H1 (cell line): ENCODE data around the gene OSBPL2. TPM values are rescaled to one million over a fixed set of nuclear protein-coding genes. Genes with fewer than 3 reads are reported as not detected.

Source experiments
- CTCF ChIA-PET: fragments of 300-600 bp; sonication (Branson Sonifier 250); formaldehyde crosslinking; loops from one replicate; lab custom pipeline; 2021; ENCODE audit not compliant: partially characterized antibody; lab: Charles Lee
- POLR2A ChIA-PET: fragments of 300-600 bp; sonication (Branson Sonifier 250); formaldehyde crosslinking; loops from one replicate; lab custom pipeline; 2021; ENCODE audit warnings: inconsistent platforms; ENCODE audit not compliant: partially characterized antibody; lab: Charles Lee
- DNase-seq, 2 experiments: peaks; one replicate each; pipeline versions ENCODE4 v3.0.0 to v3.0.0-alpha.2; 2010 to 2022; ENCODE audit warnings: low spot score in 2 of 2, low read depth in 1 of 2, mixed read lengths in 1 of 2
- FAIRE-seq: peaks from 2 replicates; lab custom pipeline; 2011; peaks lifted over from hg19 to GRCh38; lab: Jason Lieb, UNC
- H2AFZ ChIP-seq: 2 replicates; pipeline ENCODE4 v1.8.1; 2012; ENCODE audit warnings: low read length, inconsistent platforms
- H2AK5ac ChIP-seq: 2 replicates; pipeline ENCODE4 v1.6.1; 2013; ENCODE audit warnings: low read depth, low read length
- H2BK120ac ChIP-seq: replicated peaks from 2 replicates; pipeline ENCODE3; 2013; ENCODE audit warnings: low read depth, low read length, inconsistent platforms
- H2BK12ac ChIP-seq: 2 replicates; pipeline ENCODE4 v1.6.1; 2013; ENCODE audit warnings: low read depth, low read length
- H2BK15ac ChIP-seq: 2 replicates; pipeline ENCODE4 v1.6.1; 2013; ENCODE audit warnings: low read length
- H2BK20ac ChIP-seq: 2 replicates; pipeline ENCODE4 v1.6.1; 2013; ENCODE audit warnings: low read length
- H2BK5ac ChIP-seq: 2 replicates; pipeline ENCODE4 v1.6.1; 2013; ENCODE audit warnings: low read depth, low read length
- H3K14ac ChIP-seq: 2 replicates; pipeline ENCODE4 v1.6.1; 2013; ENCODE audit warnings: inconsistent platforms; ENCODE audit not compliant: insufficient read length
- H3K18ac ChIP-seq: 2 replicates; pipeline ENCODE4 v1.6.1; 2013; ENCODE audit warnings: low read length; ENCODE audit errors: extremely low read depth
- H3K23ac ChIP-seq: 2 replicates; pipeline ENCODE4 v1.6.1; 2013; ENCODE audit warnings: inconsistent platforms; ENCODE audit not compliant: insufficient read length
- H3K23me2 ChIP-seq: 2 replicates; pipeline ENCODE4 v1.6.1; 2013; ENCODE audit warnings: low read depth, low read length
- H3K27ac ChIP-seq: 2 replicates; pipeline ENCODE4 v1.6.1; 2011; ENCODE audit warnings: low read depth, low read length, inconsistent platforms
- H3K27me3 ChIP-seq, 4 experiments: replicated peaks in 1 of 4; 1 replicate in 1 of 4; 2 replicates in 3 of 4; pipeline versions ENCODE4 v1.6.1 to v1.8.1; 2011 to 2013; ENCODE audit warnings: low read length in 3 of 4, mild to moderate bottlenecking in 3 of 4, inconsistent platforms in 2 of 4, mixed read lengths in 2 of 4, moderate library complexity in 1 of 4; ENCODE audit not compliant: control insufficient read depth in 3 of 4, insufficient read depth in 3 of 4; ENCODE audit errors: extremely low read depth in 1 of 4
- H3K36me3 ChIP-seq, 4 experiments: 2 replicates each; pipeline versions ENCODE4 v1.6.1 to v1.8.1; 2011 to 2013; ENCODE audit warnings: mild to moderate bottlenecking in 4 of 4, low read length in 3 of 4, moderate library complexity in 2 of 4, control low read depth in 1 of 4, inconsistent platforms in 1 of 4; ENCODE audit not compliant: insufficient read depth in 4 of 4, control insufficient read depth in 2 of 4
- H3K4ac ChIP-seq: replicated peaks from 2 replicates; pipeline ENCODE3; 2013; ENCODE audit warnings: low read length, low read depth, mixed read lengths, inconsistent platforms; ENCODE audit not compliant: insufficient read length
- H3K4me1 ChIP-seq, 4 experiments: replicated peaks in 1 of 4; 1 replicate in 1 of 4; 2 replicates in 3 of 4; pipeline versions ENCODE4 v1.6.1 to v1.8.1; 2011 to 2013; ENCODE audit warnings: low read length in 3 of 4, inconsistent platforms in 2 of 4, mixed read lengths in 1 of 4; ENCODE audit not compliant: insufficient read depth in 4 of 4, control insufficient read depth in 3 of 4
- H3K4me2 ChIP-seq, 2 experiments: 2 replicates each; pipeline versions ENCODE4 v1.6.1 to v1.8.1; 2011 to 2013; ENCODE audit warnings: low read depth in 2 of 2, low read length in 2 of 2, control low read depth in 1 of 2, inconsistent platforms in 1 of 2, mild to moderate bottlenecking in 1 of 2; ENCODE audit not compliant: insufficient read depth in 1 of 2
- H3K4me3 ChIP-seq, 4 experiments: fragments of 200-600, 300-600 bp in 1 of 4; sonication (generic), shearing (Covaris generic), sonication (Bioruptor Twin) in 1 of 4; 2 replicates each; pipeline versions ENCODE4 v1.5.1 to v1.8.1; 2011 to 2016; ENCODE audit warnings: low read length in 4 of 4, low read depth in 3 of 4, control low read depth in 2 of 4, inconsistent platforms in 2 of 4, mild to moderate bottlenecking in 2 of 4, mixed read lengths in 1 of 4, moderate library complexity in 1 of 4; ENCODE audit not compliant: insufficient read depth in 2 of 4; ENCODE audit errors: extremely low read depth in 1 of 4
- H3K56ac ChIP-seq: replicated peaks from 2 replicates; pipeline ENCODE3; 2013; ENCODE audit warnings: low read depth, mild to moderate bottlenecking, mixed read lengths, low read length, inconsistent platforms; ENCODE audit not compliant: insufficient read length
- H3K79me1 ChIP-seq: 2 replicates; pipeline ENCODE4 v1.6.1; 2013; ENCODE audit warnings: low read depth, low read length, control low read depth
- H3K79me2 ChIP-seq, 2 experiments: 2 replicates each; pipeline versions ENCODE4 v1.6.1 to v1.8.1; 2012 to 2013; ENCODE audit warnings: low read length in 2 of 2, mild to moderate bottlenecking in 2 of 2, inconsistent platforms in 1 of 2; ENCODE audit not compliant: insufficient read depth in 2 of 2, control insufficient read depth in 1 of 2
- H3K9ac ChIP-seq, 4 experiments: replicated peaks in 1 of 4; 1 replicate in 1 of 4; 2 replicates in 3 of 4; pipeline versions ENCODE4 v1.6.1 to v1.8.1; 2011 to 2013; ENCODE audit warnings: low read depth in 3 of 4, low read length in 3 of 4, control low read depth in 2 of 4, mild to moderate bottlenecking in 2 of 4, moderate library complexity in 2 of 4, inconsistent platforms in 1 of 4; ENCODE audit errors: extremely low read depth in 1 of 4
- H3K9me3 ChIP-seq, 2 experiments: 2 replicates each; pipeline versions ENCODE4 v1.6.1 to v1.8.1; 2012 to 2013; ENCODE audit warnings: mild to moderate bottlenecking in 2 of 2, moderate library complexity in 2 of 2, control low read depth in 1 of 2, inconsistent platforms in 1 of 2, low read depth in 1 of 2, low read length in 1 of 2, mixed read lengths in 1 of 2; ENCODE audit not compliant: insufficient read depth in 2 of 2
- H4K20me1 ChIP-seq, 2 experiments: replicated peaks in 1 of 2; 2 replicates each; pipeline versions ENCODE3 to v1.8.1; 2011 to 2013; ENCODE audit warnings: inconsistent platforms in 2 of 2, low read length in 2 of 2, mild to moderate bottlenecking in 1 of 2; ENCODE audit not compliant: insufficient read depth in 2 of 2, control insufficient read depth in 1 of 2
- H4K5ac ChIP-seq: 2 replicates; pipeline ENCODE4 v1.6.1; 2013; ENCODE audit warnings: low read length, low read depth, mixed read lengths, inconsistent platforms; ENCODE audit not compliant: insufficient read length
- H4K8ac ChIP-seq: 2 replicates; pipeline ENCODE4 v1.8.0; 2013; ENCODE audit warnings: mild to moderate bottlenecking, moderate library complexity, low read length, inconsistent platforms; ENCODE audit not compliant: insufficient read depth; ENCODE audit errors: extremely low read depth
- H4K91ac ChIP-seq: replicated peaks from 2 replicates; pipeline ENCODE3; 2013; ENCODE audit warnings: low read length, mixed read lengths, inconsistent platforms; ENCODE audit not compliant: insufficient read length
- ATF3 ChIP-seq: IDR thresholded peaks from 2 replicates; pipeline ENCODE4 v1.6.1; 2011; ENCODE audit warnings: low read depth, mild to moderate bottlenecking, low read length; ENCODE audit not compliant: insufficient read depth
- RAD21 ChIP-seq, 2 experiments: IDR thresholded peaks in 1 of 2; conservative IDR thresholded peaks in 1 of 2; 2 replicates each; pipeline ENCODE4 v1.6.1; 2011; ENCODE audit warnings: low read depth in 2 of 2, low read length in 2 of 2, improper control_type of control experiment in 1 of 2, inconsistent platforms in 1 of 2, mild to moderate bottlenecking in 1 of 2, moderate library complexity in 1 of 2
- SIRT6 ChIP-seq: IDR thresholded peaks from one replicate; pipeline ENCODE4 v1.7.1; 2012; ENCODE audit warnings: low read length, inconsistent platforms
- SIX5 ChIP-seq: IDR thresholded peaks from 2 replicates; pipeline ENCODE4 v1.6.1; 2011; ENCODE audit warnings: mild to moderate bottlenecking, low read depth, low read length
- SRF ChIP-seq: IDR thresholded peaks from 2 replicates; pipeline ENCODE4 v1.6.1; 2011; ENCODE audit warnings: mild to moderate bottlenecking, low read depth, low read length, moderate library complexity
- TAF1 ChIP-seq: IDR thresholded peaks from 2 replicates; pipeline ENCODE4 v1.6.1; 2011; ENCODE audit warnings: mild to moderate bottlenecking, low read depth, low read length
- ZNF274 ChIP-seq: IDR thresholded peaks from 2 replicates; pipeline ENCODE4 v1.7.0; 2012; ENCODE audit warnings: low read length, borderline replicate concordance; ENCODE audit errors: extremely low read depth
- WGBS, 2 experiments: shearing (Covaris generic) in 1 of 2; methylation state at CpG; one replicate each; pipeline versions ENCODE4 v1.1.6 to v1.1.7; 2013 to 2015; ENCODE audit warnings: low lambda C conversion rate in 2 of 2, mixed read lengths in 2 of 2, inconsistent platforms in 1 of 2, low coverage in 1 of 2, missing lambda C conversion rate in 1 of 2; ENCODE audit not compliant: insufficient replicate concordance in 2 of 2, insufficient coverage in 1 of 2, insufficient read length in 1 of 2; ENCODE audit errors: extremely low coverage in 1 of 2, missing lambda C conversion rate in 1 of 2; 5-methylcytosine and 5-hydroxymethylcytosine counted together
- polyA plus RNA-seq, 7 experiments: library from polyadenylated mRNA; depleted of rRNA in 3 of 7; stranded (reverse) in 5 of 7; unstranded in 2 of 7; fragments of >200 nt in 5 of 7; fragments of 200-250 nt in 2 of 7; gene quantifications; 1 replicate in 5 of 7; 2 replicates in 1 of 7; 4 replicates in 1 of 7; pipeline versions ENCODE4 v1.2.1 to v1.2.3, GENCODE V29; 2011 to 2013; ENCODE audit warnings: missing spikeins in 2 of 7, mixed read lengths in 2 of 7
- total RNA-seq: library from RNA; stranded (reverse); fragmentation: NEBNext Ultra II Directional; extraction: Animal tissue kit (Norgen Biotek cat#: 25700); gene quantifications from 2 replicates; pipeline ENCODE4 v1.2.1, GENCODE V29; 2021
- TF ChIP-seq, protein P1 (sequence below), 3 experiments: IDR thresholded peaks; 1 replicate in 2 of 3; 2 replicates in 1 of 3; pipeline versions ENCODE4 v1.5.1 to v1.6.1; 2011; ENCODE audit warnings: low read length in 3 of 3, mild to moderate bottlenecking in 3 of 3, inconsistent platforms in 2 of 3, low read depth in 1 of 3, moderate library complexity in 1 of 3; ENCODE audit not compliant: insufficient read depth in 1 of 3; ENCODE audit errors: control extremely low read depth in 1 of 3

The OSBPL2 gene
- total and polyA plus RNA-seq, 2 of the 8 experiments (the other 6 are each of a cell fraction or from before 2014, with no cell fraction given) = 11.7 to 42.4 TPM

DNA sequence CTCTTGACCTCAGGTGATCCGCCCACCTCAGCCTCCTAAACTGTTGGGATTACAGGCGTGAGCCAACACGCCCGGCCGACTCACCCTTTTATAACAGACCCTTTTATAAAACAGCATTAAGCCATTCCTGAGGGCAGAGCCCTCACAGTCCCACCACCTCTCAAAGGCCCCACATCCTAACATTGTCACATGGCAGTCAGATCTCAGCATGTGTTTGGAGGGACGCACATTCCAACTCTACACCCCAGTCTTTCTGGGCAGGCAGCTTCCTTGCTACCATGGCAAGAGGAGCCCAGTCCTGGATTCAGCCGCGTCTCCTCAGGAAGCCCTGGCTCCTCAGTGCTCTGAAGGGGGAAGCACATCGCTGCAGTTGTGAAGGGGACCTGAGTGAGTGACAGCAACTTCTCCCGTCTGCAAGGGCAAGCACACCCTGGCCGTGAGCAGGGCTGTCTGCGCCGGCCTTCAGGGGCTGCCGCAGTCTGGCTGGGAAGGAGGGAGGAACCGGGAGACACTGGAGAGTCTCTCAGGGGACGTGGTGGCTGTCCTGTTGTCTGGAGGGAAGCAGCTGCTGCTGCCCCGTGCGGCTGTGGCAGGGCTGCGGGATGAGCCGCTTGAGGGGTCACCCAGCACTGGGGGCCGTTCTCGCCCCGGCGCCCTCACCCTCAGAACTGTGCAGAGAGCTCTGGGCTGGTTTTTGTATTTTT, 15.9 kb downstream of the OSBPL2 start:
- 86% methylated on average over 24 of the region's 24 CpGs; no CpG with 5 or more reads in 1 of the 2 experiments for whole genome bisulfite sequencing, 2 experiments
- H2BK120ac ChIP-seq = no peak overlapping the region
- no peak overlapping the region for H3K4me2 ChIP-seq
- H3K9ac ChIP-seq = no peak overlapping the region
- no peak overlapping the region for H3K27ac ChIP-seq
- H3K56ac ChIP-seq = no peak overlapping the region
- DNase-seq (no peak), FAIRE-seq (no peak)
- no peaks in the 10 kb centered on the region for H3K27me3 ChIP-seq
- peak overlapping the region; percentile 19; the same call in 1 of the 2 replicates for H3K18ac ChIP-seq
- H2AFZ ChIP-seq = no peak overlapping the region
- no peak overlapping the region for H2AK5ac ChIP-seq
- H4K8ac ChIP-seq = no peak overlapping the region
- H3K36me3 ChIP-seq = peaks cover 0 to 8% (median 0%) of the 10 kb centered on the region in 4 experiments; a peak in 5 of 8 replicates
- H3K79me1 ChIP-seq = peaks cover 19% of the 10 kb centered on the region
- H3K4me1 ChIP-seq = no peaks in the 10 kb centered on the region
- H3K4me3 ChIP-seq = no peak overlapping the region
- no peak overlapping the region for H2BK20ac ChIP-seq
- H3K23me2 ChIP-seq = no peaks in the 10 kb centered on the region
- CTCF ChIA-PET = interaction anchor here (1.3 to 1.5 kb wide), 3 partner anchors 8 to 119 kb away, joined by 3 to 4 read pairs (median 3); no protein-coding TSS in a partner anchor
- no peak overlapping the region for H2BK12ac ChIP-seq
- H3K4ac ChIP-seq = no peak overlapping the region
- no peak overlapping the region for H2BK15ac ChIP-seq
- H4K5ac ChIP-seq = no peak overlapping the region
- POLR2A ChIA-PET = interaction anchor here (1.0 to 1.4 kb wide), 3 partner anchors 9 to 132 kb away, joined by 3 to 4 read pairs (median 4); no protein-coding TSS in a partner anchor
- H2BK5ac ChIP-seq = 0 out of 2 replicates have a peak overlapping the region, but pooled peaks have one; percentile 32
- H3K9me3 ChIP-seq = no peaks in the 10 kb centered on the region
- H4K20me1 ChIP-seq = peaks cover 14 to 18% of the 10 kb centered on the region in 2 experiments
- no peak overlapping the region for H3K14ac ChIP-seq
- no peak overlapping the region for H3K23ac ChIP-seq
- peaks cover 0 to 45% of the 10 kb centered on the region in 2 experiments; a peak in 2 of 4 replicates for H3K79me2 ChIP-seq
- no peak overlapping the region for H4K91ac ChIP-seq
- TF ChIP-seq, protein P1, sequence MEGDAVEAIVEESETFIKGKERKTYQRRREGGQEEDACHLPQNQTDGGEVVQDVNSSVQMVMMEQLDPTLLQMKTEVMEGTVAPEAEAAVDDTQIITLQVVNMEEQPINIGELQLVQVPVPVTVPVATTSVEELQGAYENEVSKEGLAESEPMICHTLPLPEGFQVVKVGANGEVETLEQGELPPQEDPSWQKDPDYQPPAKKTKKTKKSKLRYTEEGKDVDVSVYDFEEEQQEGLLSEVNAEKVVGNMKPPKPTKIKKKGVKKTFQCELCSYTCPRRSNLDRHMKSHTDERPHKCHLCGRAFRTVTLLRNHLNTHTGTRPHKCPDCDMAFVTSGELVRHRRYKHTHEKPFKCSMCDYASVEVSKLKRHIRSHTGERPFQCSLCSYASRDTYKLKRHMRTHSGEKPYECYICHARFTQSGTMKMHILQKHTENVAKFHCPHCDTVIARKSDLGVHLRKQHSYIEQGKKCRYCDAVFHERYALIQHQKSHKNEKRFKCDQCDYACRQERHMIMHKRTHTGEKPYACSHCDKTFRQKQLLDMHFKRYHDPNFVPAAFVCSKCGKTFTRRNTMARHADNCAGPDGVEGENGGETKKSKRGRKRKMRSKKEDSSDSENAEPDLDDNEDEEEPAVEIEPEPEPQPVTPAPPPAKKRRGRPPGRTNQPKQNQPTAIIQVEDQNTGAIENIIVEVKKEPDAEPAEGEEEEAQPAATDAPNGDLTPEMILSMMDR (IDR thresholded peaks at IDR 0.05; ENCODE audit: control extremely low read depth in 1 of 3, insufficient read depth in 1 of 3, low read depth in 1 of 3, low read length in 3 of 3) = no peak
- TF ChIP-seq SIX5 = no peak
- TF ChIP-seq SRF = no peak
- no peak for TF ChIP-seq RAD21 (IDR thresholded peaks at IDR 0.05 in 1 of 2, conservative IDR thresholded peaks at IDR 0.05 in 1 of 2; ENCODE audit: low read depth in 2 of 2, low read length in 2 of 2)
- TF ChIP-seq ZNF274 = no peak
- no peak for TF ChIP-seq ATF3
- TF ChIP-seq TAF1 = no peak
- no peak for TF ChIP-seq SIRT6
